Suprapubic skin (tissue), 3 donors: Measurements from ENCODE around the gene KATNA1.

ENCODE experiments used
- POLR2AphosphoS5 ChIP-seq, 3 donors: sonication (generic); formaldehyde crosslinking; IDR thresholded peaks; one replicate each; pipeline ENCODE4 v1.6.1; 2017; ENCODE audit warnings: antibody characterized with exemption in 3 of 3
- TF ChIP-seq, protein P1 (sequence below), 2 donors: fragments of 200-600 bp in 1 of 2; fragments of 450-650 bp in 1 of 2; sonication (generic) in 1 of 2; IDR thresholded peaks; one replicate each; pipeline ENCODE4 v1.5.1; 2016 to 2019; ENCODE audit warnings: antibody characterized with exemption in 2 of 2, mild to moderate bottlenecking in 1 of 2, moderate library complexity in 1 of 2

GRCh38 chr6:149696901-149697300 lies 48.4 kb upstream of the KATNA1 start:
- TF ChIP-seq, protein P1, sequence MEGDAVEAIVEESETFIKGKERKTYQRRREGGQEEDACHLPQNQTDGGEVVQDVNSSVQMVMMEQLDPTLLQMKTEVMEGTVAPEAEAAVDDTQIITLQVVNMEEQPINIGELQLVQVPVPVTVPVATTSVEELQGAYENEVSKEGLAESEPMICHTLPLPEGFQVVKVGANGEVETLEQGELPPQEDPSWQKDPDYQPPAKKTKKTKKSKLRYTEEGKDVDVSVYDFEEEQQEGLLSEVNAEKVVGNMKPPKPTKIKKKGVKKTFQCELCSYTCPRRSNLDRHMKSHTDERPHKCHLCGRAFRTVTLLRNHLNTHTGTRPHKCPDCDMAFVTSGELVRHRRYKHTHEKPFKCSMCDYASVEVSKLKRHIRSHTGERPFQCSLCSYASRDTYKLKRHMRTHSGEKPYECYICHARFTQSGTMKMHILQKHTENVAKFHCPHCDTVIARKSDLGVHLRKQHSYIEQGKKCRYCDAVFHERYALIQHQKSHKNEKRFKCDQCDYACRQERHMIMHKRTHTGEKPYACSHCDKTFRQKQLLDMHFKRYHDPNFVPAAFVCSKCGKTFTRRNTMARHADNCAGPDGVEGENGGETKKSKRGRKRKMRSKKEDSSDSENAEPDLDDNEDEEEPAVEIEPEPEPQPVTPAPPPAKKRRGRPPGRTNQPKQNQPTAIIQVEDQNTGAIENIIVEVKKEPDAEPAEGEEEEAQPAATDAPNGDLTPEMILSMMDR (IDR thresholded peaks at IDR 0.05), result no peak
- TF ChIP-seq POLR2AphosphoS5 (IDR thresholded peaks at IDR 0.05), result no peak
